GM18505 (cell line): ENCODE measurements around the gene TMEM151B.

ENCODE experiments used
- ATAC-seq: cut with Tn5 transposase; IDR thresholded peaks from one replicate; pipeline ENCODE4 v1.9.1; 2021; ENCODE audit not compliant: unreplicated experiment
- POLR2A ChIP-seq: IDR thresholded peaks from 4 replicates; pipeline ENCODE4 v1.6.1; 2011; ENCODE audit warnings: borderline replicate concordance; ENCODE audit not compliant: insufficient read depth, insufficient read length; ENCODE audit errors: extremely low read depth

The TMEM151B gene

GRCh38 chr6:44267252-44267651 lies 3.0 kb upstream of the TMEM151B start:
- no peak for TF ChIP-seq POLR2A
- ATAC-seq = no peak

DNA sequence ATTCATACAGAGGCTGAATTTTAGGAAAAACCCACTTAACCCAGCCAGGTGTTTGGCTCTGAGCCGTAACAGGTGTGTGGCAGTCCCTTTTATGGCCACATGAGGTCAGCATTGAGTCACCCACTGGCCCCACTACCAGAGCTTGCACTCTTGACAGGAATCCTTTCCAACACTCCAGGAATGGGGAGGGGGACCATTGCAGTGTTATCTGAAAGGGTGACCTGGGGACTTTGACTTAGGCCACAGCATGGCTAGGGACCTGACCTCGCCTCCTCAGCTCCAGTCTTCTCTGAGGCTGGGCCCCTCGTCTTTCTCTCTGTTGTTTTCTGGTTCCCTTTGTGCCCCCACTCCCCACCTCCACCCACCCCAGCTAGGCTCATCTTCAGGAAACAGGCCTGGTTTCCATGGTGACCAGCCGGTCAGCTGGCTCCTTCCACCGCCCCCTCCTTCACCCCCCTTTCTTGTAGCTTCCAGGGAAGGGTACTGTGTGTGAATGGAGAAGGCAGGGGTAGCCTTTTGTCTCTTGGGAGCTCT lies 2.1 kb upstream of the TMEM151B start:
- no peak for TF ChIP-seq POLR2A
- ATAC-seq = no peak

GRCh38 chr6:44269178-44269920 lies 901 bp upstream of the TMEM151B start:
- no peak for ATAC-seq
- TF ChIP-seq POLR2A = no peak

DNA sequence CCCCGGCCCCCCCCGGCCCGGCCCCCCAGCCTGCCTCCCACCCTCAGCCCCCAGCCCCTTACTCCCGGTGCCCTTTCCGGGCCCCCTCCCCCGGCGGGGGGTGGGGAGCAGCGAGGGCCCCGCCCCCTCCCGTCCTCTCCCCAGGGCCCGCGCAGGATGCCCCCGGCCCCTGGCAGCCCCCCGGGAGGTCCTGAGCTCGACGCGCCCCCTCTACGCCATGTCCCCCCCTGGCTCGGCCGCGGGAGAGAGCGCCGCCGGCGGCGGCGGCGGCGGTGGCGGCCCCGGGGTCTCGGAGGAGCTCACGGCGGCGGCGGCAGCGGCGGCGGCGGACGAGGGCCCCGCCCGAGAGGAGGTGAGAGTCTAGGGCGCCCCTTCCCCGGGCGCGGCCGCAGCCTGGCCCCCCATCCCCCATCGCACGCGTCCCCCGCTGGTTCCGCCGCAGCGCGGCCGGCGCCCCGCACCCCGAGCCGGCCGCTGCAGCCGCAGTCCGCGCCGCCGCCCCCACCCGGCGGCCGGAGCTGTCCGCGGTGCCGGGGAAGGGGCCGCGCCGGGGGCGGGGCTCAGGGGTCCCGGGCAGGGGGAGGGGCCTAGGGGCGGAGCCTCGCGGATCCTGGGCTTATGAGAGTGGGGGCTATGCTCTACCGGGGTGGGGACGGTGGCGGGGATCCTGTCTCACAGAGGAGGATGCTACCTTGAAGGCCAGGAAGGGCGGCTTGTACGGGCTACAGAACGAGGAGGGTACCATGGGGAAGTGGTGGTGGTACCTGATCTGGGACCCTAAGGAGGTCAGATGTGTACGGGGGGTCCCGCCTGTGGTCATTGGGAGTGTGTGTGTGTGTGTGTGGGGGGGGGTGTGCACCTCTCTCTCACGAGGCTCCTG lies 516 bp downstream of the TMEM151B start:
- no peak for ATAC-seq
- TF ChIP-seq POLR2A = no peak

GRCh38 chr6:44271406-44271723 lies 1.1 kb downstream of the TMEM151B start:
- no peak for TF ChIP-seq POLR2A
- ATAC-seq = no peak

GRCh38 chr6:44271914-44272313 lies 1.7 kb downstream of the TMEM151B start:
- ATAC-seq = no peak
- no peak for TF ChIP-seq POLR2A

DNA sequence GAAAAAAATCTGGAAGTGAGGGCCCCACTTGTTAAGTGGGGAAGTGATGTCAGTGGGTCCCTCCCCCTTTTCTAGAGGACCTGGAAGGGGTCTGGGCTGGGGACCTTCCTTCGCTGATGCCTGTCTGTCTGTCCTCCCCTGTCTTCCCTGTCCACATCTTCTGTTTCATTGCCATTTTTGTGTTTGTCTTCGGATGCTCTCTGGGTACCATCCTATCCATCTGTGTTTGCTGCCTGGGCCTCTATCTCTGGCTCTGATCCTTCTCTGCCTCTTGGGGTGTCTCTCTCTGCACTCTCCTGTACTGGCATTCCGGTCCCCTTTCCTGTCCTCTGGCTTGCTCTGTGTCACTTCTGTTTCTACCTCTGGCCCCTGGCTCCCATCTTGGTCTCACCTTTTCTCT lies 2.3 kb downstream of the TMEM151B start:
- TF ChIP-seq POLR2A = no peak
- ATAC-seq = no peak

- TF ChIP-seq POLR2A = no peak
- no peak for ATAC-seq
Measured at GRCh38 chr6:44272999-44273566, 2.8 kb downstream of the TMEM151B start.

GRCh38 chr6:44273617-44274016 lies 3.4 kb downstream of the TMEM151B start:
- no peak for ATAC-seq
- no peak for TF ChIP-seq POLR2A

DNA sequence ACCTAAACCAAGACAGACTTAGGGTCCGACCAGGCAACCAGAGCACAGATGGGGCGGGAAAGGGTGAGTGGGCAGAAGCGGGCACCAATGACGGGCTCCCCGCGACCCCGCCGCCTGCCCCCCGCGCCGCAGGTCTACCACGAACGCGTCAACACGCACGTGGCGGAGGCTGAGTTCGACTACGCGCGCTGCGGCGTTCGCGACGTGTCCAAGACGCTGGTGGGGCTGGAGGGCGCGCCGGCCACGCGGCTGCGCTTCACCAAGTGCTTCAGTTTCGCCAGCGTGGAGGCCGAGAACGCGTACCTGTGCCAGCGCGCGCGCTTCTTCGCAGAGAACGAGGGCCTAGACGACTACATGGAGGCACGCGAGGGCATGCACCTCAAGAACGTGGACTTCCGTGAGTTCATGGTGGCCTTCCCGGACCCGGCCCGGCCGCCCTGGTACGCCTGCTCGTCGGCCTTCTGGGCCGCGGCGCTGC lies 5.1 kb downstream of the TMEM151B start:
- no peak for ATAC-seq
- no peak for TF ChIP-seq POLR2A

GRCh38 chr6:44275749-44276648 lies 5.7 kb downstream of the TMEM151B start:
- no peak for ATAC-seq
- TF ChIP-seq POLR2A = no peak
